ENCODE measurements around the gene STOM. TPM values are rescaled to one million over a fixed set of nuclear protein-coding genes. Genes with fewer than 3 reads are reported as not detected.

The STOM gene
- total RNA-seq, 4 donors from 2014 or later = 293 to 539 (median 457) TPM

GRCh38 chr9:121323449-121324151 lies 46.5 kb downstream of the STOM start:
- Histone ChIP-seq H3K4me3 (no peak overlapping the region), H3K4me1 (peaks cover 7 to 98% (median 66%) of the 10 kb centered on the region in 3 donors), H3K27me3 (no peaks in the 10 kb centered on the region), H3K27ac (peak overlapping the region; percentile 90 to 98 (median 94)), H3K36me3 (peaks cover 0 to 98% of the 10 kb centered on the region in 2 donors), H3K9me3 (no peaks in the 10 kb centered on the region)
- TF ChIP-seq POLR2A (IDR thresholded peaks at IDR 0.05) = no peak
- TF ChIP-seq EP300 (IDR thresholded peaks at IDR 0.05) = no peak
- no peak for TF ChIP-seq POLR2AphosphoS5 (IDR thresholded peaks at IDR 0.05)
- TF ChIP-seq, protein P1, sequence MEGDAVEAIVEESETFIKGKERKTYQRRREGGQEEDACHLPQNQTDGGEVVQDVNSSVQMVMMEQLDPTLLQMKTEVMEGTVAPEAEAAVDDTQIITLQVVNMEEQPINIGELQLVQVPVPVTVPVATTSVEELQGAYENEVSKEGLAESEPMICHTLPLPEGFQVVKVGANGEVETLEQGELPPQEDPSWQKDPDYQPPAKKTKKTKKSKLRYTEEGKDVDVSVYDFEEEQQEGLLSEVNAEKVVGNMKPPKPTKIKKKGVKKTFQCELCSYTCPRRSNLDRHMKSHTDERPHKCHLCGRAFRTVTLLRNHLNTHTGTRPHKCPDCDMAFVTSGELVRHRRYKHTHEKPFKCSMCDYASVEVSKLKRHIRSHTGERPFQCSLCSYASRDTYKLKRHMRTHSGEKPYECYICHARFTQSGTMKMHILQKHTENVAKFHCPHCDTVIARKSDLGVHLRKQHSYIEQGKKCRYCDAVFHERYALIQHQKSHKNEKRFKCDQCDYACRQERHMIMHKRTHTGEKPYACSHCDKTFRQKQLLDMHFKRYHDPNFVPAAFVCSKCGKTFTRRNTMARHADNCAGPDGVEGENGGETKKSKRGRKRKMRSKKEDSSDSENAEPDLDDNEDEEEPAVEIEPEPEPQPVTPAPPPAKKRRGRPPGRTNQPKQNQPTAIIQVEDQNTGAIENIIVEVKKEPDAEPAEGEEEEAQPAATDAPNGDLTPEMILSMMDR (IDR thresholded peaks at IDR 0.05) = no peak
- no peak for ATAC-seq
- 69 to 90% methylated on average over 8 to 10 of the region's 10 CpGs for WGBS, 2 donors (ENCODE audit: low coverage in 1 of 2)

DNA sequence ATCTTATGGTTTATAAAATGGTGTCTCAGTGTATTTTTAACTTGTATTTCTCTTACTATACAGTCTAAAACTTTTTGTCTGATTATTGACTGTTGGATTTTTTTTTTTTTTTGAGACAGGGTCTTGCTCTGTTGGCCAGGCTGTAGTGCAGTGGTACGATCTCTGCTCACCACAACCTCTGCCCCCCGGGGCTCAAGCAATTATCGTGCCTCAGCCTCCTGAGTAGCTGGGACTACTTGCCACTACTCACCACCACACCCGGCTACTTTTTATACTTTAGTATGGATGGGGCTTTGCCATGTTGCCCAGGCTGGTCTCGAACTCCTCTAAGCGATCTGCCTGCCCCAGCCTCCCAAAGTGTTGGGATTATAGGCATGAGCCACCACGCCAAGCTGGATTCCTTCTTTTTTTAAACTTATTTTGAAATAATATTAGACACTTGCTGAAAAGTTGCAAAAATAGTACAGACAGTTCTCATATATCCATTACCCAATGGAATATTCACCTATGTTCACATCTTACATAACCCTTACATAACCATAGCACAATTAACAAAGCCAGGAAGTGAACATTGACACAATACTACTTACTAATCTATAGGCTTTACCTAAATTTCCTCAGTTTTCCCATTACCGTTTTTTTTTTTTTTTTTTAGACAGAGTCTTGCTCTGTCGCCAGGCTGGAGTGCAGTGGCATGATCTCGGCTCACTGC lies 47.2 kb downstream of the STOM start:
- peak overlapping the region; percentile 90 to 98 (median 94) for H3K27ac ChIP-seq
- WGBS, 2 donors (ENCODE audit: low coverage in 1 of 2) = 70 to 82% methylated on average over 4 to 10 of the region's 10 CpGs
- peaks cover 0 to 98% of the 10 kb centered on the region in 2 donors for H3K36me3 ChIP-seq
- peaks cover 7 to 100% (median 72%) of the 10 kb centered on the region in 3 donors for H3K4me1 ChIP-seq
- no peak for ATAC-seq
- TF ChIP-seq POLR2A (IDR thresholded peaks at IDR 0.05) (no peak), POLR2AphosphoS5 (IDR thresholded peaks at IDR 0.05) (peak; percentile 19)
- H3K27me3 ChIP-seq = no peaks in the 10 kb centered on the region
- H3K4me3 ChIP-seq = no peak overlapping the region
- H3K9me3 ChIP-seq = no peaks in the 10 kb centered on the region

DNA sequence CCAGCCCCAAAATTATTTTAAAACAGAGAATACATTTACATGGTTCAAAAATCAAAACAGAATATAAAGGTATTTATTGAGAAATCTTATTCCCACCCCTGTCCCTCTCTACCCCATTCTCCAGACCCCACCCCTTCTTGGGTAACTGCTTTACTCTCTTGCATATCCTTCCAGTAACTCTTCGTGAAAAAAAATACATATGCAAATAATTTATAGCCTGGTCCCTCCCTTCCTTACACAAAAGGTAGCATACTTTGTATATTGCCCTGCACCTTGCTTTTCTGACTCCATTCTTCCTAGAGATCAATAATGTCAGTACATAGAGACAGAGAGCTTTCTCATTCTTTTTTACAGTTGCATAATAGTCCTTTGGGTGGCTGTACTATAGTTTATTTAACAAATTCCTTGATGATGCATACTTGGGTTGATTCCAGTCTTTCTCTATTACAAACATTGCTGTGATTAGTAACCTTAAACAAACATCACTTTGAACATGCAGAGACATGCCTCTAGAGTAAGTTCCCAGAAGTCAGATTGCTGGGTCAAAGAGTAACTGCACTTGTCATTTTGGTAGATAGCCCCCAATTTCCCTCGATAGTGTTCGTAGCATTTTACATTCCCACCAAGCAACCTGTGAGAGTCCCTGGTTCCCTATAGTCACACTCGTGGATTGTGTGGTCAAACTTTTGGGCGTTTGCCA lies 47.9 kb downstream of the STOM start:
- peaks cover 9 to 100% (median 73%) of the 10 kb centered on the region in 3 donors for H3K4me1 ChIP-seq
- 21 to 48% methylated on average over 5 of the region's 5 CpGs for WGBS, 2 donors (ENCODE audit: low coverage in 1 of 2)
- peaks cover 0 to 98% of the 10 kb centered on the region in 2 donors for H3K36me3 ChIP-seq

GRCh38 chr9:121321016-121321503 lies 49.0 kb downstream of the STOM start:
- Histone ChIP-seq H3K4me1 (peaks cover 9 to 100% (median 72%) of the 10 kb centered on the region in 3 donors), H3K4me3 (no peak overlapping the region), H3K36me3 (peaks cover 0 to 98% of the 10 kb centered on the region in 2 donors), H3K9me3 (no peaks in the 10 kb centered on the region), H3K27ac (peak overlapping the region; percentile 90 to 98 (median 94)), H3K27me3 (no peaks in the 10 kb centered on the region)
- TF ChIP-seq EP300 (IDR thresholded peaks at IDR 0.05) = no peak
- no peak for TF ChIP-seq POLR2A (IDR thresholded peaks at IDR 0.05)
- TF ChIP-seq, protein P1 (IDR thresholded peaks at IDR 0.05) = no peak
- TF ChIP-seq POLR2AphosphoS5 (IDR thresholded peaks at IDR 0.05) = no peak
- 60 to 80% methylated on average over 1 to 2 of the region's 10 CpGs for WGBS, 2 donors (ENCODE audit: low coverage in 1 of 2)
- no peak for ATAC-seq

More for the DNA sequence above, 47.9 kb downstream of the STOM start:
- H3K27ac ChIP-seq = peak overlapping the region; percentile 90 to 98 (median 94)
- H3K9me3 ChIP-seq = no peaks in the 10 kb centered on the region
- TF ChIP-seq, protein P1 (IDR thresholded peaks at IDR 0.05) = peak in 1 of 4 experiments; percentile 2
- TF ChIP-seq POLR2A (IDR thresholded peaks at IDR 0.05) (no peak), EP300 (IDR thresholded peaks at IDR 0.05) (no peak), POLR2AphosphoS5 (IDR thresholded peaks at IDR 0.05) (peak; percentile 97)
- no peak overlapping the region for H3K4me3 ChIP-seq
- peak; percentile 28 for ATAC-seq
- H3K27me3 ChIP-seq = no peaks in the 10 kb centered on the region

GRCh38 chr9:121319383-121319780 lies 50.7 kb downstream of the STOM start:
- H3K9me3 ChIP-seq = no peaks in the 10 kb centered on the region
- TF ChIP-seq POLR2AphosphoS5 (IDR thresholded peaks at IDR 0.05) (no peak), EP300 (IDR thresholded peaks at IDR 0.05) (no peak), POLR2A (IDR thresholded peaks at IDR 0.05) (no peak)
- TF ChIP-seq, protein P1 (IDR thresholded peaks at IDR 0.05) = no peak
- H3K27me3 ChIP-seq = no peaks in the 10 kb centered on the region
- peaks cover 0 to 98% of the 10 kb centered on the region in 2 donors for H3K36me3 ChIP-seq
- no peak for ATAC-seq
- WGBS, 2 donors (ENCODE audit: low coverage in 1 of 2) = 53 to 83% methylated on average over 1 to 3 of the region's 5 CpGs
- no peak overlapping the region for H3K4me3 ChIP-seq
- H3K4me1 ChIP-seq = peaks cover 2 to 100% (median 60%) of the 10 kb centered on the region in 3 donors
- peak overlapping the region; percentile 90 to 98 (median 94) for H3K27ac ChIP-seq

All from gastroesophageal sphincter (tissue), 4 donors.